Measurements from ENCODE around the gene LIMA1.

Gene LIMA1

GRCh38 chr12:50184261-50184660 lies 99.1 kb downstream of the LIMA1 start:
- TF ChIP-seq CTCF (conservative IDR thresholded peaks at IDR 0.05) (no peak), ZFX (IDR thresholded peaks at IDR 0.05) (no peak)
- H3K27ac ChIP-seq, result no peak overlapping the region

- TF ChIP-seq ZFX (IDR thresholded peaks at IDR 0.05) (no peak), CTCF (conservative IDR thresholded peaks at IDR 0.05) (peak; percentile 30)
Observed at GRCh38 chr12:50182461-50182860, 100.9 kb downstream of the LIMA1 start.

GRCh38 chr12:50181691-50182090 lies 101.6 kb downstream of the LIMA1 start:
- TF ChIP-seq ZFX (IDR thresholded peaks at IDR 0.05) (no peak), CTCF (conservative IDR thresholded peaks at IDR 0.05) (no peak)
- H3K27ac ChIP-seq, result no peak overlapping the region

More at GRCh38 chr12:50182461-50182860, 100.9 kb downstream of the LIMA1 start:
- no peak overlapping the region for H3K27ac ChIP-seq

- peak; percentile 36 for TF ChIP-seq CTCF (conservative IDR thresholded peaks at IDR 0.05)
- no peak for TF ChIP-seq ZFX (IDR thresholded peaks at IDR 0.05)
- H3K27ac ChIP-seq, result no peak overlapping the region
Observed at GRCh38 chr12:50175716-50176026, 107.6 kb downstream of the LIMA1 start.

GRCh38 chr12:50174971-50175715 lies 108.2 kb downstream of the LIMA1 start:
- TF ChIP-seq CTCF (conservative IDR thresholded peaks at IDR 0.05), result peak; percentile 84
- TF ChIP-seq ZFX (IDR thresholded peaks at IDR 0.05), result no peak
- H3K27ac ChIP-seq, result no peak overlapping the region

- TF ChIP-seq CTCF (conservative IDR thresholded peaks at IDR 0.05) (no peak), ZFX (IDR thresholded peaks at IDR 0.05) (peak; percentile 36; the same call in 1 of the 2 replicates)
- peak within 1 kb of the TSS; percentile 74 for H3K27ac ChIP-seq
Observed at GRCh38 chr12:50167049-50167828, 116.1 kb downstream of the LIMA1 start, which contains the start of gene CERS5. TSS of gene CERS5 (minus strand) at chr12:50167369. CDS start at chr12:50167297, 72 bp downstream.

- peak overlapping the region; percentile 74 for H3K27ac ChIP-seq
Observed at GRCh38 chr12:50166799-50167048, 116.6 kb downstream of the LIMA1 start.

More at GRCh38 chr12:50166799-50167048, 116.6 kb downstream of the LIMA1 start:
- no peak for TF ChIP-seq CTCF (conservative IDR thresholded peaks at IDR 0.05)
- peak; percentile 25; the same call in 1 of the 2 replicates for TF ChIP-seq ZFX (IDR thresholded peaks at IDR 0.05)
